LNCAP (cell line): ENCODE measurements around the gene TJAP1.

Source experiments
- CTCF ChIP-seq: fragments of 450-650 bp; IDR thresholded peaks from 2 replicates; pipeline ENCODE4 v1.5.1; 2017; ENCODE audit warnings: mild to moderate bottlenecking

The TJAP1 gene

DNA sequence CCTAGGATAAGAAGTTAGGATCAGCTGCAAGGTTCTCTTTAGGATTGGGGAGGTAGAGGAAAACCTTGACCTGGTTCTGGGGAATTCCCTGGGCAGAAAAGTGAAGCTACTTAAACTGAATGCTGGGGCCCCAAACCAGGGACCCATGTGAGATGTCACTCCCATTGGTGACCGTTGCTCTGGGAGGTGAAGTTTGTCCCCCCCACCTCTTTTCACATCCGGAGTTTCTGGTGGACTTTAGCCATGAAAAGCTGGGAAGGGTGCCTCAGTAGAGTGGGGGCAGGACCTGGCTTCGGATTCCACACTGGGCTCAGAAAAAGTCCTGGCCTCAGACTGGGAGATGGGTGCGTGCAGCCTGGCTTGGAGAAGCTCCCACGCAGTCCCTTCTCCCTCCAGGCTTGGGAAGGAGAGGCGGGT is 13.2 kb downstream of the TJAP1 start:
- TF ChIP-seq CTCF, result no peak

DNA sequence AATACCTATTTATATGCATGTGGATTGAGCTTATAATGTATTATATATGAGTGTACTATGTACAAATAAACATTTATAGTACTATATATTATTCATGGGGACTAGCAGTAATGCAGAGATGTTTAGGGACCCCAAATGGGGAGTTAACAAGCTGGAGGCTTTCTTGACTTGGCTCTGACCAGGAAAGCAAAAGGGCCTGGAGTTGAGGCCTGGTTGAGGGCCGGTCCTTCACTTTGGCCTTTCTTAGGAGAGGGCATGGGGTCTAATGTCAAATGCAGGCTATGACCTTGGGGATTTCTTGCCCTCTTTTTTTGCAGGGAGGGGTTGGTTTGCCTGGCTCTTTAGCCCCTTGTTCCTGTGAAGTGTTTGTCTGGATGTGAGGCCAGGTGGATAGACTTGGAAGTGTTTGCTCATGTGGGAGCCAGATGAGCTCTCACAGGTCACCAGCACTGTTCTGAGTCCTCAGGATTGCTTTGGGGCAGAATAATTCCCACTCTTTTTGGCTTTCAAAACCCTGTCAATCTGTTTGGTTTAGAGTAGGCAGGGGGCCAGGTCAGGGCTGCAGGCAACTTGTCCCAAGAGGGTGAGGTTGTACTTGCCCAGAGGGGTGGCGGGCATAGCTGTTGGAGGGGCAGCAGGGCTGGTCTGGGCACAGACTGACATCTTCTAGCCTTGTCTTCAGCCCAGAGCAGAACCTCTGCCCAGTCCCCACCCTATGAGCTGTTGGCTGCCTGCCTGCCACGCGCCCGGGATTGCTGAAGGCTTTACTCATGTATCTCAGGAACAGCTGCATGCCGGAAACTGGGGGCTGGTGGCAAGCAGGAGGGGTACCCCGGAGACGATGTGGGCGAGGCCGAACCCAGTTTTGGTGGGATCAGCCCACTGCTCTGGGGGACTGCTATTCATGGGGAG is 14.6 kb downstream of the TJAP1 start:
- no peak for TF ChIP-seq CTCF

DNA sequence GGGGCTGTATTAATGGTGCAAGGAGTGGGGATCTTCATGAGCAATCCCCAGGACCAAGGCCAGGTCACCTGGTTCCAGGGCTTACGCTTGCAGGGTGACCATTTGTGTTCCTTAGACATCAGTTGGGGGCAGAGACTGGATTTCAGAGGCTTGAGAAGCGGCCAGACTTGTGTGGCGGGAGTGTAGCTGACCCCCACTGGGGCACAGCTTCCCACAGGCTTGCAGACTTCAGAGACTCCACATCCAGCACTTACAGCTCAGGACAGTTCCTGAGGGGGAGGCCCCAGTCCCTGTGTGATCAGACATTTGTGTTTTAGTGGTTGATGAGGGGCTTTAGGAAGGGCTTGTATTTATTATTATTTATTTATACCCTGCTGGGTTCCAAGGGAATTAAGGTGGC is 15.3 kb downstream of the TJAP1 start:
- no peak for TF ChIP-seq CTCF

DNA sequence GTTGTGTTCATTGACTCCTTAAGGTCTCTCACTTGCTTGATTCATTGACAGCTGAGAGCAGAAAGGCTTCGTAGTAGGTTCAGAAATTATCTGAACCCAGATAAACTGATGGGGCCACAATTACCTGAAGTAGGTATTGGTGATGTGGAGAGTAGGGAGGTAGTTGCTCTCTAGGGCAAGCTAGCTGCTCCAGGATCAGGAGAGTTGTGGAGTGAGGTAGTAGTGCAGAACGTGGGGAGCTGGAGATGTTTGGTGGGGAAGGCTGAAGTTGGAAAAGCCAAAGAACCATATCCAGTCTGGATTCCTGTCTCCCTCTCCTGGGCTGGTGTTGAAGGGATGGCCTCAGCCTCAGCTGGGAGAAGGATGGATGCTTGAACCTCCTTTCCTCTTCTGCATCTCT is 15.9 kb downstream of the TJAP1 start:
- no peak for TF ChIP-seq CTCF

DNA sequence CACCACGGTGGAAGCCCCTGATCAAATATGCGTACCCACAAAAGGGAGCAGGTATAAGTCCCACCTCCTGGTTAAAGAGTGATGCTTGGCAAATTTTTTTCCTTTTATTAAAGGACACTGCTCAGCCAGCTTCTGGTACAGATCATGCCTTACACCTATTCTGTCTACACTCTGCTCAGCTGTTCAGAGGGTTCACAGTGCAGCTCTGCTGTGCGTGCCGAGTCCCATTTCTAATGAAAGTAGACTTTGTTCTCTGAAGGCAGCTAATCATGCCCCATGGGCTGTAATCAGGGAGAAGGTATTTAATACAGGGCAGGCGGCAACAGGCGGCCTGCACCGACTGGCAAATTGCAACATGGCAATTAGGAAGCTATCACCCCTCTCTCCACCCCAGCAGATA is 16.5 kb downstream of the TJAP1 start:
- TF ChIP-seq CTCF, result no peak

DNA sequence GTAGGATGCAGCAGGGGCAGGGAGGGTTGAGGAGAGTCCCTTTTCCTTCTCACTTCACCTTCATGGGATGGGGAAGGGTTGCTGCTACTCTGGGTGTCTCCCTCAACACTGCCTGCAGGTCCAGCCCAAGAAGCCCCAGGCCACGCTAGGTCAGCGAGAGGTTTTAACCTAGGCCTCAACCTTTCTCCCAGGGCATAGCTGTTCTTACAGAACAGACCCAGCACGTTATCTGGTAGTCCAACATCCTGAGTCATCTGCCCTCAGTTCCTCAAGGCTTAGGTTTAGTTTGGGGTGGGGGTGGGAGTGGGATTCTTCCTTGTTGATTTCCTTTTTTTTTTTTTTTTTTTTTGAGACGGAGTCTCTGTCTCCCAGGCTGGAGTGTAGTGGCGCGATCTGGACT is 17.0 kb downstream of the TJAP1 start:
- no peak for TF ChIP-seq CTCF

GRCh38 chr6:43494766-43495165 is 17.4 kb downstream of the TJAP1 start:
- TF ChIP-seq CTCF, result no peak
